Panc1 (cell line): ENCODE measurements around the gene MSMP. TPM values are rescaled to one million over a fixed set of nuclear protein-coding genes. Genes with fewer than 3 reads are reported as not detected.
A peak's percentile ranks its signal among the peaks of the same experiment; 100 is the strongest.

ENCODE experiments used
- ATAC-seq: fragments of 200-7000 bp; cut with Tn5 transposase; 2 replicates; pipeline ENCODE4 v1.9.1; 2020; ENCODE audit warnings: mild to moderate bottlenecking, moderate library complexity
- BruUV-seq: library from RNA; stranded (reverse); fragments of 400-500 nt; replicated peaks from 2 replicates; lab custom pipeline; 2021; lab: Mats Ljungman, UMichigan
- CTCF ChIA-PET: fragments of 300-600 bp; sonication (Branson Sonifier 250); formaldehyde crosslinking; loops from one replicate; lab custom pipeline; 2022; ENCODE audit warnings: antibody characterized with exemption; lab: Charles Lee
- POLR2A ChIA-PET: fragments of 300-600 bp; sonication (Branson Sonifier 250); formaldehyde crosslinking; loops from one replicate; lab custom pipeline; 2022; ENCODE audit warnings: antibody characterized with exemption; lab: Charles Lee
- DNase-seq: peaks from one replicate; pipeline ENCODE4 v3.0.0-alpha.2; 2010; ENCODE audit warnings: low read depth, low spot score
- H3K27ac ChIP-seq: 2 replicates; pipeline ENCODE4 v1.5.1; 2011; ENCODE audit warnings: mild to moderate bottlenecking, low read length, inconsistent platforms
- H3K27me3 ChIP-seq: fragments of 200-500 bp; sonication (Bioruptor generic); 2 replicates; pipeline ENCODE4 v1.6.0; 2014; ENCODE audit warnings: low read length, inconsistent platforms; ENCODE audit not compliant: control insufficient read depth, insufficient read depth
- H3K36me3 ChIP-seq: fragments of 200-500 bp; sonication (Bioruptor generic); 2 replicates; pipeline ENCODE4 v1.5.1; 2014; ENCODE audit warnings: inconsistent platforms, mild to moderate bottlenecking, low read length, moderate library complexity; ENCODE audit not compliant: control insufficient read depth, insufficient read depth
- H3K4me1 ChIP-seq: 2 replicates; pipeline ENCODE4 v1.5.1; 2011; ENCODE audit warnings: inconsistent platforms, mild to moderate bottlenecking, low read length, moderate library complexity; ENCODE audit not compliant: control insufficient read depth, insufficient read depth
- H3K4me3 ChIP-seq, 2 experiments: 2 replicates each; pipeline ENCODE4 v1.5.1; 2011 to 2012; ENCODE audit warnings: low read depth in 2 of 2, low read length in 2 of 2, mild to moderate bottlenecking in 2 of 2, inconsistent platforms in 1 of 2, moderate library complexity in 1 of 2
- H3K9me3 ChIP-seq: fragments of 200-500 bp; sonication (Bioruptor generic); 2 replicates; pipeline ENCODE4 v1.5.1; 2014; ENCODE audit warnings: low read depth, mild to moderate bottlenecking, inconsistent platforms, low read length, moderate library complexity; ENCODE audit not compliant: control insufficient read depth, insufficient read depth
- POLR2AphosphoS5 ChIP-seq: IDR thresholded peaks from 2 replicates; pipeline ENCODE4 v1.6.1; 2012; ENCODE audit warnings: mild to moderate bottlenecking, low read depth, low read length, moderate library complexity
- SIN3A ChIP-seq: IDR thresholded peaks from 2 replicates; pipeline ENCODE4 v1.6.1; 2012; ENCODE audit warnings: low read depth, mild to moderate bottlenecking, low read length, moderate library complexity, borderline replicate concordance; ENCODE audit not compliant: insufficient read depth
- TCF7L2 ChIP-seq: IDR thresholded peaks from 2 replicates; pipeline ENCODE4 v1.6.1; 2011; ENCODE audit warnings: mild to moderate bottlenecking, low read depth, low read length, inconsistent platforms
- in situ Hi-C: cut with HindIII; loops from 2 replicates; pipeline ENCODE4 v1.10.0; 2016; ENCODE audit warnings: low sequenced_read_pairs, low pct_unique_long_range_greater_than_20kb
- intact Hi-C: fragments of 100-400 bp; cut with micrococcal nuclease; formaldehyde crosslinking; loops from one replicate; pipeline ENCODE4 v1.10.0; 2022; ENCODE audit not compliant: unreplicated experiment
- total RNA-seq: library from RNA; stranded (reverse); gene quantifications from one replicate; pipeline ENCODE4 v1.2.1, GENCODE V29; 2021; ENCODE audit not compliant: unreplicated experiment
- TF ChIP-seq, protein P1 (sequence below): fragments of 450-650 bp; IDR thresholded peaks from 2 replicates; pipeline ENCODE4 v1.5.1; 2017; ENCODE audit warnings: mild to moderate bottlenecking
- TF ChIP-seq, protein P2 (sequence below), 2 experiments: IDR thresholded peaks; 2 replicates each; pipeline ENCODE4 v1.6.1; 2011 to 2012; ENCODE audit warnings: low read depth in 2 of 2, control low read depth in 1 of 2, low read length in 1 of 2, mild to moderate bottlenecking in 1 of 2, moderate library complexity in 1 of 2; ENCODE audit not compliant: insufficient read depth in 1 of 2

The MSMP gene
- total RNA-seq, 1 experiment from 2014 or later = 1.4 TPM

DNA sequence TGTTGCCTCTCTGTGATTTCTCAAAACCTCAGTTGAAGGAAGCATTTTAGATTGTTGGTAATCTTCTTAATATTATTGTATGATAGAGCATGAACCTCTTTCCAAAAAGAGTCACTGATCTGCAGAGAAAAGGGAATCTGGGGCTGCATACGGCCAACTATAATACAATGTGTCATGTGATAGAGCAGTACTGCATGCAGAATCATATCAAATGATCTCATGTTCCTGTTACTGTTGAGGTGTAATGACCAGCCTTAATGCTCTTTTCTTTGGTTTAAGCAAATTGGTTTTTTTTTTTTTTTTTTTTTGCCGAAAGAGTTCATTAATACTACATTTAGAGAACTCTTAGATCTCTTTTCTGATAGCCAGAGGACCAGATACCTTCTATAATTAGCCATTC is 12.9 kb upstream of the MSMP start:
- CTCF ChIA-PET = no interaction called here
- Histone ChIP-seq H3K4me3 (no peak overlapping the region), H3K27me3 (no peaks in the 10 kb centered on the region), H3K36me3 (no peaks in the 10 kb centered on the region), H3K9me3 (no peaks in the 10 kb centered on the region), H3K4me1 (peaks cover 8% of the 10 kb centered on the region), H3K27ac (no peak overlapping the region)
- in situ Hi-C loops = no loop called here
- TSS peak; percentile 38 for BruUV-seq
- TF ChIP-seq, protein P1, sequence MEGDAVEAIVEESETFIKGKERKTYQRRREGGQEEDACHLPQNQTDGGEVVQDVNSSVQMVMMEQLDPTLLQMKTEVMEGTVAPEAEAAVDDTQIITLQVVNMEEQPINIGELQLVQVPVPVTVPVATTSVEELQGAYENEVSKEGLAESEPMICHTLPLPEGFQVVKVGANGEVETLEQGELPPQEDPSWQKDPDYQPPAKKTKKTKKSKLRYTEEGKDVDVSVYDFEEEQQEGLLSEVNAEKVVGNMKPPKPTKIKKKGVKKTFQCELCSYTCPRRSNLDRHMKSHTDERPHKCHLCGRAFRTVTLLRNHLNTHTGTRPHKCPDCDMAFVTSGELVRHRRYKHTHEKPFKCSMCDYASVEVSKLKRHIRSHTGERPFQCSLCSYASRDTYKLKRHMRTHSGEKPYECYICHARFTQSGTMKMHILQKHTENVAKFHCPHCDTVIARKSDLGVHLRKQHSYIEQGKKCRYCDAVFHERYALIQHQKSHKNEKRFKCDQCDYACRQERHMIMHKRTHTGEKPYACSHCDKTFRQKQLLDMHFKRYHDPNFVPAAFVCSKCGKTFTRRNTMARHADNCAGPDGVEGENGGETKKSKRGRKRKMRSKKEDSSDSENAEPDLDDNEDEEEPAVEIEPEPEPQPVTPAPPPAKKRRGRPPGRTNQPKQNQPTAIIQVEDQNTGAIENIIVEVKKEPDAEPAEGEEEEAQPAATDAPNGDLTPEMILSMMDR = no peak
- TF ChIP-seq, protein P2, sequence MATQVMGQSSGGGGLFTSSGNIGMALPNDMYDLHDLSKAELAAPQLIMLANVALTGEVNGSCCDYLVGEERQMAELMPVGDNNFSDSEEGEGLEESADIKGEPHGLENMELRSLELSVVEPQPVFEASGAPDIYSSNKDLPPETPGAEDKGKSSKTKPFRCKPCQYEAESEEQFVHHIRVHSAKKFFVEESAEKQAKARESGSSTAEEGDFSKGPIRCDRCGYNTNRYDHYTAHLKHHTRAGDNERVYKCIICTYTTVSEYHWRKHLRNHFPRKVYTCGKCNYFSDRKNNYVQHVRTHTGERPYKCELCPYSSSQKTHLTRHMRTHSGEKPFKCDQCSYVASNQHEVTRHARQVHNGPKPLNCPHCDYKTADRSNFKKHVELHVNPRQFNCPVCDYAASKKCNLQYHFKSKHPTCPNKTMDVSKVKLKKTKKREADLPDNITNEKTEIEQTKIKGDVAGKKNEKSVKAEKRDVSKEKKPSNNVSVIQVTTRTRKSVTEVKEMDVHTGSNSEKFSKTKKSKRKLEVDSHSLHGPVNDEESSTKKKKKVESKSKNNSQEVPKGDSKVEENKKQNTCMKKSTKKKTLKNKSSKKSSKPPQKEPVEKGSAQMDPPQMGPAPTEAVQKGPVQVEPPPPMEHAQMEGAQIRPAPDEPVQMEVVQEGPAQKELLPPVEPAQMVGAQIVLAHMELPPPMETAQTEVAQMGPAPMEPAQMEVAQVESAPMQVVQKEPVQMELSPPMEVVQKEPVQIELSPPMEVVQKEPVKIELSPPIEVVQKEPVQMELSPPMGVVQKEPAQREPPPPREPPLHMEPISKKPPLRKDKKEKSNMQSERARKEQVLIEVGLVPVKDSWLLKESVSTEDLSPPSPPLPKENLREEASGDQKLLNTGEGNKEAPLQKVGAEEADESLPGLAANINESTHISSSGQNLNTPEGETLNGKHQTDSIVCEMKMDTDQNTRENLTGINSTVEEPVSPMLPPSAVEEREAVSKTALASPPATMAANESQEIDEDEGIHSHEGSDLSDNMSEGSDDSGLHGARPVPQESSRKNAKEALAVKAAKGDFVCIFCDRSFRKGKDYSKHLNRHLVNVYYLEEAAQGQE (IDR thresholded peaks at IDR 0.05; ENCODE audit: insufficient read depth in 1 of 2, low read depth in 2 of 2, low read length in 1 of 2) = no peak
- TF ChIP-seq SIN3A = no peak
- intact Hi-C loops = no loop called here
- DNase-seq (no peak), ATAC-seq (no peak)
- POLR2A ChIA-PET = no interaction called here

GRCh38 chr9:35763803-35764202 is 9.7 kb upstream of the MSMP start:
- no peak for ATAC-seq
- Histone ChIP-seq H3K9me3 (no peaks in the 10 kb centered on the region), H3K27ac (no peak overlapping the region), H3K4me1 (peaks cover 12% of the 10 kb centered on the region), H3K4me3 (no peak overlapping the region), H3K36me3 (no peaks in the 10 kb centered on the region), H3K27me3 (no peaks in the 10 kb centered on the region)
- intact Hi-C loops (no loop called here), in situ Hi-C loops (no loop called here)
- ChIA-PET CTCF (no interaction called here), POLR2A (no interaction called here)
- DNase-seq = no peak
- no TSS peak for BruUV-seq
- TF ChIP-seq, protein P1 = no peak
- TF ChIP-seq SIN3A (no peak), TCF7L2 (no peak), POLR2AphosphoS5 (no peak)
- TF ChIP-seq, protein P2 (IDR thresholded peaks at IDR 0.05; ENCODE audit: insufficient read depth in 1 of 2, low read depth in 2 of 2, low read length in 1 of 2) = no peak
